OCI-LY1 (cell line): ENCODE data around the gene LEKR1.

Experiments used
- H2AFZ ChIP-seq: fragments of 200-600 bp; sonication (generic), shearing (Covaris generic); 2 replicates; pipeline ENCODE4 v1.6.0; 2014; ENCODE audit warnings: antibody characterized with exemption, mild to moderate bottlenecking, low read length
- H3F3A ChIP-seq: fragments of 200-600 bp; sonication (generic), shearing (Covaris generic); 2 replicates; pipeline ENCODE4 v1.6.0; 2014; ENCODE audit warnings: mild to moderate bottlenecking, antibody characterized with exemption, low read length, moderate library complexity; ENCODE audit not compliant: insufficient read depth
- H3K27ac ChIP-seq: fragments of 200-600 bp; sonication (generic); 2 replicates; pipeline ENCODE4 v1.5.1; 2014; ENCODE audit warnings: low read length, mixed run types, mild to moderate bottlenecking, low read depth; ENCODE audit not compliant: poor library complexity, severe bottlenecking
- H3K27me3 ChIP-seq: fragments of 200-600 bp; sonication (generic); 2 replicates; pipeline ENCODE4 v1.6.0; 2014; ENCODE audit warnings: antibody characterized with exemption, mild to moderate bottlenecking, low read length, moderate library complexity; ENCODE audit not compliant: insufficient read depth
- H3K36me3 ChIP-seq: fragments of 200-600 bp; sonication (generic); 2 replicates; pipeline ENCODE4 v1.6.1; 2014; ENCODE audit warnings: mild to moderate bottlenecking, antibody characterized with exemption, low read length, moderate library complexity, mixed read lengths; ENCODE audit not compliant: insufficient read depth
- H3K4me1 ChIP-seq: fragments of 200-600 bp; sonication (generic); 2 replicates; pipeline ENCODE4 v1.5.1; 2014; ENCODE audit warnings: mild to moderate bottlenecking, low read length, moderate library complexity; ENCODE audit not compliant: insufficient read depth, severe bottlenecking
- H3K4me2 ChIP-seq: fragments of 200-600 bp; sonication (generic), shearing (Covaris generic); 2 replicates; pipeline ENCODE4 v1.6.1; 2014; ENCODE audit warnings: low read length
- H3K4me3 ChIP-seq: fragments of 200-600 bp; sonication (generic); 2 replicates; pipeline ENCODE4 v1.5.1; 2014; ENCODE audit warnings: low read length, low read depth, mild to moderate bottlenecking, mixed read lengths; ENCODE audit not compliant: poor library complexity, severe bottlenecking
- H3K79me2 ChIP-seq: fragments of 200-600 bp; shearing (Covaris generic); 2 replicates; pipeline ENCODE4 v1.6.1; 2016; ENCODE audit warnings: mixed run types, low read length, mixed read lengths; ENCODE audit not compliant: insufficient read depth
- H3K9ac ChIP-seq: fragments of 200-600 bp; sonication (generic), shearing (Covaris generic); 2 replicates; pipeline ENCODE4 v1.6.1; 2014; ENCODE audit warnings: mild to moderate bottlenecking, low read length, mixed read lengths
- H3K9me2 ChIP-seq: fragments of 200-600 bp; sonication (generic), shearing (Covaris generic); 2 replicates; pipeline ENCODE4 v1.6.1; 2014; ENCODE audit warnings: low read depth, mild to moderate bottlenecking, low read length, mixed read lengths
- H3K9me3 ChIP-seq: fragments of 200-600 bp; shearing (Covaris generic); 2 replicates; pipeline ENCODE4 v1.6.1; 2014; ENCODE audit warnings: low read length, mixed read lengths
- H4K20me1 ChIP-seq: fragments of 200-600 bp; sonication (generic), shearing (Covaris generic); 2 replicates; pipeline ENCODE4 v1.6.0; 2016; ENCODE audit warnings: mild to moderate bottlenecking, low read length; ENCODE audit not compliant: insufficient read depth
- EZH2 ChIP-seq: fragments of 200-600 bp; sonication (generic), shearing (Covaris generic); IDR thresholded peaks from 2 replicates; pipeline ENCODE4 v1.8.0; 2017; ENCODE audit warnings: borderline replicate concordance, mixed run types, mild to moderate bottlenecking, antibody characterized with exemption, low read length, moderate library complexity, mixed read lengths
- TF ChIP-seq, protein P1 (sequence below): fragments of 200-600 bp; sonication (generic), shearing (Covaris generic); IDR thresholded peaks from 2 replicates; pipeline ENCODE4 v1.5.1; 2017; ENCODE audit warnings: mild to moderate bottlenecking, antibody characterized with exemption, low read length, moderate library complexity, mixed read lengths

The LEKR1 gene

DNA sequence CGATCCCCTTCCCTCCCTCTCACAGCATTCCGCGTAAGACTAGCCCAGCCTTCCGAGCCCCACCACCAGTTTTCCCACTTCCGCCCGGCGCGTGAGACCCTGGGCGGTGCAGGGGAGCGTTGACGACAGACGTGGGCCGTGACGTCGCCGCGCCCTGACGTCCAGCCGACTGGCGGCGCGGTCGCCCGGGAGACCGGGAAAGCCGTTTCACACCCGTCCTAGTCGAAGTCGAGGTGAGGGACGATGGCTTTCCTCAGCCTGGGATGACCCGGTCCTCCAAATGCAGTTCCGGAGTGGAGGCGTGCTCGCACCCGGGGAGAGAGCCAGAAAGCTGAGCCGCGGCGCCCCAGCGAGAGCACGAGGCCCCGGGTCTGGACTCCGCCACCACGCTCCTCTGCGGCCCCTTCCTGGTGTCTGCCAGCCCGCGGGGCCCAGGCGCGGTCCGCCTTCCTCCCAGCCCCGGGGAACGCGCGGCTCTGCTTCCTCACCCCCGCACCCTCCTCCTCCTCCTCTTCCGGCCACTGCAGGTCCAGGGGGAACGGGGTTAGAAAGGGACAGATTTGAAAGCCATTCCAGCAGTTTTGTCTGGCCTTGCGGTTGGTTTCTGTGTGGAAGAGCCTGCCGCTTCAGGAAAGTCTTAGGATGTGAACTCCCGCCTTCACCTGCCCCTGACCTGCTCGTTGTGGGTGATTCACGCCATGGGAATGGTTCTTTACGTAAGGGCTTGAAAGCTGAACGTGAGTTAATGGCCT is at the start of gene LEKR1:
Gene LEKR1, plus strand, starts transcription at position 210 of the 752 bp plus-strand sequence. CDS start 2,977 bp downstream, outside the sequence.
- Histone ChIP-seq H4K20me1 (no peaks in the 10 kb centered on the region), H3K27me3 (no peaks in the 10 kb centered on the region), H3K9me2 (no peaks in the 10 kb centered on the region), H3K36me3 (no peaks in the 10 kb centered on the region; the same call in 1 of the 2 replicates), H3K9me3 (no peaks in the 10 kb centered on the region), H3K9ac (peak within 1 kb of the TSS; percentile 72), H3K4me2 (peak within 1 kb of the TSS; percentile 75), H3F3A (peaks cover 7% of the 10 kb centered on the region; the same call in 1 of the 2 replicates), H3K4me3 (peak within 1 kb of the TSS; percentile 68), H3K4me1 (peaks cover 44% of the 10 kb centered on the region), H2AFZ (peak within 1 kb of the TSS; percentile 2; the same call in 1 of the 2 replicates), H3K27ac (peak within 1 kb of the TSS; percentile 85), H3K79me2 (no peaks in the 10 kb centered on the region)
- TF ChIP-seq EZH2: no peak
- TF ChIP-seq, protein P1, sequence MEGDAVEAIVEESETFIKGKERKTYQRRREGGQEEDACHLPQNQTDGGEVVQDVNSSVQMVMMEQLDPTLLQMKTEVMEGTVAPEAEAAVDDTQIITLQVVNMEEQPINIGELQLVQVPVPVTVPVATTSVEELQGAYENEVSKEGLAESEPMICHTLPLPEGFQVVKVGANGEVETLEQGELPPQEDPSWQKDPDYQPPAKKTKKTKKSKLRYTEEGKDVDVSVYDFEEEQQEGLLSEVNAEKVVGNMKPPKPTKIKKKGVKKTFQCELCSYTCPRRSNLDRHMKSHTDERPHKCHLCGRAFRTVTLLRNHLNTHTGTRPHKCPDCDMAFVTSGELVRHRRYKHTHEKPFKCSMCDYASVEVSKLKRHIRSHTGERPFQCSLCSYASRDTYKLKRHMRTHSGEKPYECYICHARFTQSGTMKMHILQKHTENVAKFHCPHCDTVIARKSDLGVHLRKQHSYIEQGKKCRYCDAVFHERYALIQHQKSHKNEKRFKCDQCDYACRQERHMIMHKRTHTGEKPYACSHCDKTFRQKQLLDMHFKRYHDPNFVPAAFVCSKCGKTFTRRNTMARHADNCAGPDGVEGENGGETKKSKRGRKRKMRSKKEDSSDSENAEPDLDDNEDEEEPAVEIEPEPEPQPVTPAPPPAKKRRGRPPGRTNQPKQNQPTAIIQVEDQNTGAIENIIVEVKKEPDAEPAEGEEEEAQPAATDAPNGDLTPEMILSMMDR: no peak

DNA sequence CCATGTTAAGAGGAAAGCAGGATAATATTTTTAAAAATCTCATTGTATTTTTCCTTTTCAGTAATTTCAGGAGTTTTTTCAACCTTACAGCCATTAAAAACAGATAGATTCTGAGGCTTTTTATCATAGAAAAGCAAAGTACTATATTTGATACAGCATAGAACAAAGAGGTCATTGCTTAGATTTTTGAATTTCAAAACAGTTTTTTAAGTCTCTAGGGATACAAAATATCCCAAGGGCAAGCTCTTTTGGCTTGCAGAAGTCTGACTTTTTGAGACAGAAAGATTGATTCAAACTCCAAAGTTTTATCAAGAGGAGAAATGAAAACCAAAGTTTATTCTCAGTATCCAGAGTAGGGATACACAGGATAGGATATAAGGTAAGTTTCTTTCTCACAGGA is 49.3 kb upstream of the LEKR1 start:
- H3K36me3 ChIP-seq: no peaks in the 10 kb centered on the region
- H3K9ac ChIP-seq: no peak overlapping the region
- no peaks in the 10 kb centered on the region for H4K20me1 ChIP-seq
- H3K4me1 ChIP-seq: no peaks in the 10 kb centered on the region
- no peak overlapping the region for H3K4me3 ChIP-seq
- no peak overlapping the region for H2AFZ ChIP-seq
- H3K27ac ChIP-seq: no peak overlapping the region
- TF ChIP-seq EZH2: no peak
- TF ChIP-seq, protein P1: no peak
- H3K79me2 ChIP-seq: no peaks in the 10 kb centered on the region
- no peaks in the 10 kb centered on the region for H3F3A ChIP-seq
- no peaks in the 10 kb centered on the region for H3K27me3 ChIP-seq
- no peak overlapping the region for H3K4me2 ChIP-seq
- H3K9me3 ChIP-seq: no peaks in the 10 kb centered on the region
- H3K9me2 ChIP-seq: no peaks in the 10 kb centered on the region

DNA sequence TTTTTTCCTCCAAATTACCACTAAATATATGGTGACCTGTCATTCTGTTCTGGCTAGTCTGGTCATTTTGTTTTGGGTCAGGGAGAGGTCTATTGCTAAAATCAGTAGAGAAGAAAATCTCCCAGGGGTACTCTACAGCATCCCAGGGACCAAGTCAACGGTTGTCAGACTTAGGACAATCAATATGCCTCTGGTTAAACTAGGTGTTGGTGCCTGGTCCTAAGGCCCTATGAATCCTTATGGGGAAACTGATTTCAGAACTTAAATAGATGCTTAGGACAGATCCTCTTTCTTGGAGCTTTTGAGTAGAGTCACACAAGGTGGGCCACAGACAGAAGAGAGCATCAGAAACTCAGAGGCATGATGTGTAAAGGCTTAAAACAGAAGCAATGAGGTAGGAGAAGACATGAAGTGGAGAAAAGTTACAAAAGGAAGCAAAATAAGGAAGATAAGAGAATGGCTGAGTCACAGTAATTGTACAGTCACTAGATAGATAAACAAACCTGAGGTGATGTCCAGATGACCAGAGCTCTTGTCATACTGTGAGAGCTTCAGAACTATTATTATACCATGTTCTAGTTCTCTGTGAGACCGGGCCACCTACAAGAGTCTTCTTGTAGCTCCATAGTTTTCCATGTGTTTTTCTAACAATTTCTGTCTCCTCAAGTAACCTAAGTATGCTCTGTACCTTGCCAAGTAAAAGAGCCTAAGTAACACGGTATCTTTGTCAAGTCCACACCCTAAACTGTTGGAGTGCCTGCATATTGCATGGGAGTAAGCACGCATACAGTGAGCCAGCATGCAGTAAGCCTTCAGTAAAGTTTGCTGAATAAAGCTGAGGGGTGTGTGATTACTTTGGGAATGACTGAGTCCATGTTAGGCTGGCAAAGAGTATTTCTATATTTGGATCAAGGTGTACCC is 44.6 kb upstream of the LEKR1 start:
- no peak overlapping the region for H3K4me2 ChIP-seq

More for the DNA sequence above, 44.6 kb upstream of the LEKR1 start:
- Histone ChIP-seq H3K27me3 (no peaks in the 10 kb centered on the region), H3F3A (no peaks in the 10 kb centered on the region), H3K9me3 (no peaks in the 10 kb centered on the region), H3K9me2 (no peaks in the 10 kb centered on the region), H2AFZ (no peak overlapping the region), H3K9ac (no peak overlapping the region), H4K20me1 (no peaks in the 10 kb centered on the region), H3K4me3 (no peak overlapping the region), H3K79me2 (no peaks in the 10 kb centered on the region), H3K4me1 (no peaks in the 10 kb centered on the region), H3K36me3 (no peaks in the 10 kb centered on the region), H3K27ac (no peak overlapping the region)
- TF ChIP-seq EZH2: no peak
- TF ChIP-seq, protein P1: no peak
